Endometrial microvascular endothelial cells (primary cell): ENCODE results near the gene DOP1B. TPM values are rescaled to one million over a fixed set of nuclear protein-coding genes. Genes with fewer than 3 reads are reported as not detected.
"Not testable (repeated sequence)": the region's sequence is repeated elsewhere in the genome, so short reads cannot be mapped to it uniquely, and the experiment has no call there.

ENCODE experiments used
- in situ Hi-C: cut with HindIII; loops from 2 replicates; pipeline ENCODE4 v1.10.0; 2017; ENCODE audit warnings: low sequenced_read_pairs, low pct_unique_long_range_greater_than_20kb; ENCODE audit errors: inconsistent ontology term
- total RNA-seq: library from RNA; depleted of rRNA; stranded (reverse); fragments of >200 nt; gene quantifications from one replicate; pipeline ENCODE4 v1.2.3, GENCODE V29; 2015; ENCODE audit errors: inconsistent ontology term

The DOP1B gene
- total RNA-seq, 1 donor from 2014 or later: 19.3 TPM

DNA sequence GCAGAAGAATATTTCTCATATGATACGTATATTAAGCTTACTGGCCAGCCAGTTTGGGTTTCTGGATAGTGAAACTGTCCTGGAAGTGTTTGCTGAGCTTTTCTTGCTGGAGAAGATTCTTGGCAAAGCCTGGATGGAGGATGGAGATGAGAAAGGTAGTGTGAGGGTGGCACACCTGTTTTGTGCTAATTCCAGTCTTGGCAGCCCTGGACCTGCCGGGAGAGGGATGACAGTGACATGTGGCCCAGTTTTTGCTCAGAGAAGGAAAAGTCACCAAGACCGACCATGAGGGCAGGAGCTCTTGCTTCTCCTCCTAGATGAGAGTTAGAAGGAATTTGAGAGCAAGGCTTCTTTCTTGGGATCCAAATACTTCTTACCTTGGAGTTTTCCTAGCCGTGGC, 34.1 kb downstream of the DOP1B start:
- in situ Hi-C loops: no loop called here

DNA sequence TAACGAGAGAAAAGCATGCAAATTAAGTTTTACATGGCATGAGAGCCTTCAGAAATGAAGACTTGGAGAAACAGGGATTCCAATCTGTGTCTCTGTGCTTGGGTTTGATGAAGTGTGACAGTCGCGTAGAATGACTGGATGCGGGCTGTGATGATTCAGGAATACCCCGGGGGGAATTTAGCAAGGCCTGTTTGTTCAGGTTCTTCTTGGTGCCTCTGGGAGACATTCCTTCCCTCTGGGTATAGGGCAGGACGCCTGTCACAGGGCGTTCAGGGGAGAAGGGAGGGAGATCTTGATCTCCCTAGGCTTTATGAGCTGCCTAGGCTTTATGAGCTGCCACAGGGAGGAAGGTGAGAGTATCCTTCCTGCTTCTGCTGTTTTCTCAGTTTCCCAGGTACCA, 36.6 kb downstream of the DOP1B start:
- in situ Hi-C loops: no loop called here

DNA sequence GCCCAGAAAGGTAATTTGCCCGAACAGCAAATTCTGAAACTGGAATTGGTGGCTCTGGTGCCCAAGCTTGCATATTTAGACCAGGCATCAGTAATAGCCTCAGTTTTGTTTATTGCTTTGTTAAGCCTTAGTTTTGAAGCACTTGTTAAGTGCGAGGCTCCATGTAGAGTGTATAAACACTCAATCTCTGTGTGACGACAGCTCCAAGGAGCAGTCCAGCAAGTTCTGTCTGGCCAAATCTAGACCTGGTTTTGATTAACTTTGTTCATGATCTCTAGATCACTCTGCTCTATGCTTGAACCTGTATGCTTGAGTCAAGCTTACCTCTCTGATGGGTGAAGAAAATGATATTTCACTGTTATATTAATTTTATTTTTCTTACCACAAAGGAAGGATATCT, 37.4 kb downstream of the DOP1B start:
- in situ Hi-C loops: no loop called here

DNA sequence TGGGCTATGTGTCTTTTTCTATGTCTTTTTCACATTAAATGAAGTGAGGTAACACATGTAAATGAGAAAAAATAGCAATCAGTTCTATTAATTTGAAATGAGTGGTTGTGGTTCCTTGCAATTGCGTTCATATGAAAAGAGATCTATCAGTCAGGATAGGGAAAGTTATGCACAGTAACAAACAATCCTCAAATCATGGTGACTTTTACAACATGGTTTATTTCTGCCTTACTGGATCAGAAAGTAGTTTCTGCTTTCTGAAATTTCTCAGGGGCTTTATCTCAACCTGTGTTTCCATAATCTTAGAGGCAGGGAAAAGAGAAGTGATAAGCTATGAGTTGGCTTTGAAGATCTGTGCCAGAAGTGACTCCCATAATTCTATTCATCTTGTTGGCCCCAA, 39.0 kb downstream of the DOP1B start:
- in situ Hi-C loops: no loop called here

DNA sequence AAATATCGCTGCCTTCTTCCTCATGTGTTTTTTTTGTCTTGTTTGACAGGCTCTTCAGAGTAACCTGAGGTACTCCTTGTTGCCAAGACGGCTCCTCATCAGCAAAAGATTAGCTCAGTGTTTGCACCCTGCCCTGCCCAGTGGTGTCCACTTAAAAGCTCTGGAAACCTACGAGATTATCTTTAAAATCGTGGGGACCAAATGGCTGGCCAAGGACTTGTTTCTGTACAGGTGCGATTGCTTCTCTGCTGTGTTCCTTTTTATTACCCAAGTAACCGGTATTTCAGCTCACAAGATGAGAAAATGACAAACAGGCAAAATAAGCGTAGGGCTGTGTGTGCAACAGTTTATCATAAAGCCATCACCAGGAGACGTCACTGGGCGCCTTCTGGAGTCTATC, 42.4 kb downstream of the DOP1B start:
- in situ Hi-C loops: no loop called here

DNA sequence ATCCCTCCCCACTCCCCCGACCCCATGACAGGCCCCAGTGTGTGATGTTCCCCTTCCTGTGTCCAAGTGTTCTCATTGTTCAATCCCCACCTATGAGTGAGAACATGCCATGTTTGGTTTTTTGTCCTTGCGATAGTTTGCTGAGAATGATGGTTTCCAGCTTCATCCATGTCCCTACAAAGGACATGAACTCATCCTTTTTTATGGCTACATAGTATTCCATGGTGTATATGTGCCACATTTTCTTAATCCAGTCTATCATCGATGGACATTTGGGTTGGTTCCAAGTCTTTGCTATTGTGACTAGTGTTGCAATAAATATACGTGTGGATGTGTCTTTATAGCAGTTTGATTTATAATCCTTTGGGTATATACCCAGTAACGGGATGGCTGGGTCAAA, 43.0 kb downstream of the DOP1B start:
- in situ Hi-C loops: not testable (repeated sequence)

DNA sequence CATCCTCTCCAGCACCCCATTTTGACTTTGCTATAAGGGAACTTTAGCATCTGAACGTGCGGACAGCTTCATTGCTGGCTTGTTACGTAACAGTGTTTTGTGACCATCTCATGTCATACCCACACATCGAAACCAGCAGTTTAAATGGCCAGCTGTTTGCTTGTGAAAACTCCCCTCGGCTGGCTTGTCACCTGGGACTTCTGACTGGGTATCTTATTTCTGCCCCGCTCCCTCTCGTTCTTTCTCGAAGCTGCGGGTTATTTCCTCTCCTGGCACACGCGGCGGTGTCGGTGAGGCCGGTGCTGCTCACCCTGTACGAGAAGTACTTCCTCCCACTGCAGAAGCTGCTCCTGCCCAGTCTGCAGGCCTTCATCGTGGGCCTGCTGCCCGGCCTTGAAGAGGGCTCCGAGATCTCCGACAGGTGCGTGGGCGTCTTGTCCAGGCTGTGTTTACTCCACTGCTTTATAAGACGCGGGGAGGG, 43.5 kb downstream of the DOP1B start:
- in situ Hi-C loops: no loop called here

DNA sequence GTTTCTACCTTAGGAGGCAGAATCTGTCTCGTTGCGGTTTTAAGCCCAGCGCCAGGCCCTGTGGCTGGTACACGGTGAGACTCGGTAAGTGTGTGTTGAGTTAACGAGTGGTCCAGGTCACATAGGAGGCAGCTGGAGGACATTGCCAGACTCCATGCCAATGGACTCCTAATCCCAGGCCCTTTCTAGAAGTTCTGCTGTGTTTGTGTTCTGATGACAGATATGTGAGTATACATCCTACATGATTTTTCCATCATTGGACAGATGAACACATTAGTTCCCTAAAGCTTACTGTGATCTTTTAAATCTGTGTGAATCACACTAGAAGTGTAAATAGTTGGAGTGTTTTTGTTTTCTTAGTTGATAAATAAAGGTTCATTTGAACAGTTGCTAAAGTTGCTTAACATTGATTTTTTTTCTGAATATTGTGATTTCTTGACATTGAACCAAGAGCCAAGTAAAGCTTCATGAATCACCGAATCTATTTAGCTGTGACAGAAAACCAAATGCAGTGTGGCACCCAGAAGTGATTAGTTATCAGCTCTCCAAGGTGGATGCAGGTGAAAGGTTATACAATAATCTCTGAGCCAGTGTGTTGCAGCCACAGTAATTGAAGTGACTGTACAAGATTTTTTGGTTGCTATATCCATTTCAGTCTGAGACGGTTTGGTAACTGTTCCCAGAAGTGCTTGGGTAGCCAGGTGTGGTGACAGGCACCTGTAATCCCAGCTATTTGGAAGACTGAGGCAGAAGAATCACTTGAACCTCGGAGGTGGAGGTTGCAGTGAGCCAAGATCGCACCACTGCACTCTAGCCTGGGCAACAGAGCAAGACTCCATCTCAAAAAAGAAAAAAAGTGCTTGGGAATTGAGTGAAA, 46.3 kb downstream of the DOP1B start:
- in situ Hi-C loops: no loop called here

DNA sequence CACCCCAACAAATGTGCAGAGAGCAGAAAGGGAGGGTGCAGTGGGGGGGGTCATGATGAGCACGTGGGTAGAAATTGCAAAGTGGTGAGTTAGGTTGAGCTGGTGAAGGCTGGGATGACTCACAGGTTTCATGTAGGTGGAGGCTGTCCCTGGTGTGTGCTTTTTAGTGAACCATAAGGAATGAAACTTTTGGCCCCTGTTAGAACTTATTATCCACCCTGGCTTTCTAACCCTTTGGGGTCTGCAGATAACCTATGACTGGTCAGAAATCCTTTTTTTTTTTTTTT, 46.9 kb downstream of the DOP1B start:
- in situ Hi-C loops: no loop called here

DNA sequence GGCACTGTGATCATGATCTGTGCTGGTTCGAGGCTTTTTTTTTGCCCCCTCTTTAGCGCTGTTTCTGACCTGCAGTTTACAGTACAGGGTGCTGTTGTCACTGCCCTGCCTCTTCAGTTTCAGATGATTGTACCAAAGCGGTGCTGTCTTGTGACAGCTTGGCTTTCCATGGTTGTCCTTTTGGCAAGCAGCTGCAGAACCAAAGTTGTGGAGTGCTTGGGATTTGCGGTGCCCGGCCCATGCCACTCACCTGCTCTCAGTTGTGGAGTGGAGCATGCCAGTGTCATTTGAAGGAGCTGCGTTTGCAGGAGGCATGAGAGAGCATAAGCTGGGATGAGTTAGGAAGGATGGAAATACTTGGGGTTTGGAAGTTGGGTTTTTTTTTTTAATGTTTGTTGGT, 48.4 kb downstream of the DOP1B start:
- in situ Hi-C loops: no loop called here

DNA sequence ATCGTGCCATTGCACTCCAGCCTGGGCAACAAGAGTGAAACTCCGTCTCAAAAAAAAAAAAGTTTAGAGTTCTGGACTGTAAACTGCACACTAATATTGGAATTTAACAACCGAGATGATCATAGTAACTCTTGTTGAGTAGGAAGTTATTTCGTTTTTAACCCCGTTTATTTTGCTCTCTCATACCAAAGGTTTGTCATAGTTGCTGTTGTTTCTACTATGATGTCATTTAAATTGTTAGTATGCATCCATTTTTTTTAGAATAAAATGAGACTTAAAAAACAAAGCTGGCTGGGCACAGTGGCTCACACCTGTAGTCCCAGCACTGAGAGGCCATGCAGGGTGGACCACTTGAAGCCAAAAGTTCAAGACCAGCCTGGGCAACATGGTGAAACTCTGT, 49.3 kb downstream of the DOP1B start:
- in situ Hi-C loops: no loop called here

Other genes with a start within 250 kb of the DOP1B start
- gene SETD4, start 96.3 kb upstream of the DOP1B start, total RNA-seq: 25.9 TPM
- gene CBR1, start 86.8 kb upstream of the DOP1B start, total RNA-seq: 135 TPM
- 17.3 TPM for gene CBR3, start 21.7 kb upstream of the DOP1B start, total RNA-seq
- gene MORC3, start 163.4 kb downstream of the DOP1B start, total RNA-seq: 12.5 TPM
- 12.2 TPM for gene CHAF1B, start 228.6 kb downstream of the DOP1B start, total RNA-seq